Neural cell (in vitro differentiated cells): ENCODE data around the gene YJEFN3. TPM values are rescaled to one million over a fixed set of nuclear protein-coding genes. Genes with fewer than 3 reads are reported as not detected.

Experiments
- H2AFZ ChIP-seq: fragments of 200-600, 300-800 bp; sonication (generic), shearing (Covaris generic); 2 replicates; pipeline ENCODE4 v1.6.0; 2014; ENCODE audit warnings: low read depth, mild to moderate bottlenecking, antibody characterized with exemption, low read length, moderate library complexity
- H3F3A ChIP-seq: fragments of 200-600 bp; shearing (Covaris generic); 2 replicates; pipeline ENCODE4 v1.6.1; 2016; ENCODE audit warnings: mild to moderate bottlenecking, moderate library complexity, mixed read lengths, antibody characterized with exemption, low read length; ENCODE audit not compliant: insufficient read depth, poor library complexity, severe bottlenecking
- H3K27ac ChIP-seq: fragments of 200-600, 300-800 bp; sonication (generic), shearing (Covaris generic); 2 replicates; pipeline ENCODE4 v1.5.1; 2014; ENCODE audit warnings: mild to moderate bottlenecking, low read length, moderate library complexity
- H3K27me3 ChIP-seq: fragments of 300-800, 200-600 bp; sonication (generic), shearing (Covaris generic); 2 replicates; pipeline ENCODE4 v1.6.0; 2014; ENCODE audit warnings: mild to moderate bottlenecking, low read depth, low read length, moderate library complexity; ENCODE audit not compliant: insufficient read depth
- H3K36me3 ChIP-seq: fragments of 300-800, 200-600 bp; sonication (generic), shearing (Covaris generic); 2 replicates; pipeline ENCODE4 v1.5.1; 2014; ENCODE audit warnings: mild to moderate bottlenecking, antibody characterized with exemption, low read length, moderate library complexity; ENCODE audit not compliant: insufficient read depth
- H3K4me2 ChIP-seq: fragments of 300-800, 200-600 bp; sonication (generic), shearing (Covaris generic); 2 replicates; pipeline ENCODE4 v1.6.0; 2014; ENCODE audit warnings: mild to moderate bottlenecking, low read length
- H3K4me3 ChIP-seq: fragments of 300-800, 200-600 bp; sonication (generic), shearing (Covaris generic); 2 replicates; pipeline ENCODE4 v1.5.1; 2014; ENCODE audit warnings: mild to moderate bottlenecking, low read length, moderate library complexity
- H3K79me2 ChIP-seq: fragments of 200-600 bp; shearing (Covaris generic); replicated peaks from 2 replicates; pipeline ENCODE4 v1.6.0; 2014; ENCODE audit warnings: mild to moderate bottlenecking, low read length, moderate library complexity; ENCODE audit not compliant: insufficient read depth
- H3K9ac ChIP-seq: fragments of 300-800, 200-600 bp; sonication (generic), shearing (Covaris generic); 2 replicates; pipeline ENCODE4 v1.6.1; 2016; ENCODE audit warnings: mild to moderate bottlenecking, low read length, mixed read lengths
- H3K9me2 ChIP-seq: fragments of 200-600 bp; shearing (Covaris generic); 2 replicates; pipeline ENCODE4 v1.6.1; 2016; ENCODE audit warnings: mild to moderate bottlenecking, low read length, mixed read lengths; ENCODE audit not compliant: insufficient read depth
- H3K9me3 ChIP-seq: fragments of 200-600, 300-800 bp; sonication (generic), shearing (Covaris generic); 2 replicates; pipeline ENCODE4 v1.6.1; 2016; ENCODE audit warnings: mild to moderate bottlenecking, mixed run types, low read length, moderate library complexity, mixed read lengths
- H4K20me1 ChIP-seq: fragments of 200-600 bp; shearing (Covaris generic); 2 replicates; pipeline ENCODE4 v1.6.1; 2016; ENCODE audit warnings: mild to moderate bottlenecking, mixed run types; ENCODE audit not compliant: insufficient read depth
- CTCF ChIP-seq: fragments of 450-650 bp; IDR thresholded peaks from 2 replicates; pipeline ENCODE4 v1.5.1; 2014; ENCODE audit warnings: antibody characterized with exemption, mild to moderate bottlenecking, moderate library complexity; ENCODE audit not compliant: poor library complexity, severe bottlenecking
- EP300 ChIP-seq: fragments of 450-650 bp; conservative IDR thresholded peaks from 2 replicates; pipeline ENCODE4 v1.6.1; 2014; ENCODE audit warnings: antibody characterized with exemption, mild to moderate bottlenecking, moderate library complexity; ENCODE audit not compliant: poor library complexity, severe bottlenecking
- EZH2 ChIP-seq: fragments of 200-600, 300-800 bp; shearing (Covaris generic), sonication (generic); IDR thresholded peaks from 2 replicates; pipeline ENCODE4 v1.6.1; 2014; ENCODE audit warnings: antibody characterized with exemption, low read length, borderline replicate concordance, mild to moderate bottlenecking; ENCODE audit not compliant: insufficient read depth, poor library complexity, severe bottlenecking
- MXI1 ChIP-seq: fragments of 450-650 bp; conservative IDR thresholded peaks from 2 replicates; pipeline ENCODE4 v1.6.1; 2014; ENCODE audit warnings: antibody characterized with exemption, mild to moderate bottlenecking; ENCODE audit not compliant: poor library complexity, severe bottlenecking
- POLR2AphosphoS5 ChIP-seq: IDR thresholded peaks from 2 replicates; pipeline ENCODE4 v1.6.1; 2012
- RAD21 ChIP-seq: fragments of 450-650 bp; conservative IDR thresholded peaks from 2 replicates; pipeline ENCODE4 v1.6.1; 2014; ENCODE audit warnings: antibody characterized with exemption, mild to moderate bottlenecking, moderate library complexity
- REST ChIP-seq: IDR thresholded peaks from 2 replicates; pipeline ENCODE4 v1.6.1; 2012; ENCODE audit warnings: borderline replicate concordance
- SMC3 ChIP-seq: fragments of 450-650 bp; conservative IDR thresholded peaks from 2 replicates; pipeline ENCODE4 v1.6.1; 2014; ENCODE audit warnings: antibody characterized with exemption, mild to moderate bottlenecking, moderate library complexity; ENCODE audit not compliant: poor library complexity
- TAF1 ChIP-seq: IDR thresholded peaks from 2 replicates; pipeline ENCODE4 v1.6.1; 2012; ENCODE audit warnings: low read depth
- polyA plus RNA-seq: library from polyadenylated mRNA; depleted of rRNA; stranded (reverse); fragments of >200 nt; gene quantifications from 2 replicates; pipeline ENCODE4 v1.2.3, GENCODE V29; 2014

Gene YJEFN3
- polyA plus RNA-seq, 1 donor from 2014 or later, result 26.9 TPM

- H3K27me3 ChIP-seq, result no peaks in the 10 kb centered on the region
- TF ChIP-seq RAD21, result no peak
- no peak for TF ChIP-seq POLR2AphosphoS5
- TF ChIP-seq MXI1, result no peak
- TF ChIP-seq TAF1, result no peak
- no peak for TF ChIP-seq CTCF
- no peak for TF ChIP-seq SMC3
- TF ChIP-seq REST, result no peak
- TF ChIP-seq EZH2, result no peak
- TF ChIP-seq EP300, result no peak
- H3K9me3 ChIP-seq, result no peaks in the 10 kb centered on the region
- H3F3A ChIP-seq, result no peaks in the 10 kb centered on the region
- no peaks in the 10 kb centered on the region for H3K79me2 ChIP-seq
- H2AFZ ChIP-seq, result no peak overlapping the region
- H3K36me3 ChIP-seq, result no peaks in the 10 kb centered on the region
- H4K20me1 ChIP-seq, result no peaks in the 10 kb centered on the region
- no peak overlapping the region for H3K4me2 ChIP-seq
- H3K9ac ChIP-seq, result no peak overlapping the region
- no peaks in the 10 kb centered on the region for H3K9me2 ChIP-seq
- H3K27ac ChIP-seq, result no peak overlapping the region
- no peak overlapping the region for H3K4me3 ChIP-seq
Observed at GRCh38 chr19:19492026-19492610, 36.6 kb upstream of the YJEFN3 start.

DNA sequence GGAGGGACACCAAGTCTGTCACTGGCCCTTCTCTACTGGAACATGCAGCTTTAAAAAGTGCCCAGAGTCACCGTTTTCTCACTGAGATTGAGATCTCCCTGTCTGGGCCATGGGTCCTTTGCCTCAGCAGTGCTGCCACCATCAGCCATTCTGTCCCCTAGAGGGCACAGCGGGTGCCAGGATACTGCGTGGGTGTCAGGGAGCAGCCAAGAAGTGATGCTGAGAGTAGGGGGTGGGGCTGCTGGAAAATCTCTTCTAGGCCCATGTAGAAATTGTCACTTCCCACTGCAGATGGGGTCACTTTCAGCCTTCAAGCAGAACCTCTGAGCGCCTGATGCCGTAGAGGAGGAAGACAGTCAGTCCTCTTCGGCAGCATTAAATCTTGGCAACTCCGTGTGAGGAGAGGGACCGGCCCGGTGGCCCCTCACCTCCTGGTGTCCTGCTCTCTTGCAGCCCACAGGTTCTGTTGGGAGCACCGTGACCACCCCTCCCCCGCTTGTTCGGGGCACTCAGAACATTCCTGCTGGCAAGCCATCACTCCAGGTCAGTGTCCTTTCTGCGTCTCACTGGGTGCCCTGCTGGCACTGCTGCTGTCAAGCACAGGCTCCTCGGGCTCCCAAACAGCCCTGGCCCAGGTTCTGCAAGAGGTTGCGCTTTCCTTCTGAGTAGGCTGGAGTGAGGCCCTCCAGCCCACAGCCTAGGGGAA, 34.7 kb upstream of the YJEFN3 start:
- no peak overlapping the region for H3K27ac ChIP-seq
- no peak overlapping the region for H2AFZ ChIP-seq
- no peaks in the 10 kb centered on the region for H3K36me3 ChIP-seq
- H4K20me1 ChIP-seq, result no peaks in the 10 kb centered on the region
- no peaks in the 10 kb centered on the region for H3K9me2 ChIP-seq
- no peak overlapping the region for H3K4me3 ChIP-seq
- H3K9ac ChIP-seq, result no peak overlapping the region
- no peaks in the 10 kb centered on the region for H3F3A ChIP-seq
- H3K9me3 ChIP-seq, result no peaks in the 10 kb centered on the region
- no peak overlapping the region for H3K4me2 ChIP-seq
- TF ChIP-seq REST (no peak), POLR2AphosphoS5 (no peak), RAD21 (no peak), SMC3 (no peak), CTCF (no peak), EP300 (no peak), MXI1 (no peak), TAF1 (no peak), EZH2 (no peak)
- no peaks in the 10 kb centered on the region for H3K27me3 ChIP-seq
- no peaks in the 10 kb centered on the region for H3K79me2 ChIP-seq
